Ovary (tissue), 9 donors: ENCODE results near the gene METTL23. TPM values are rescaled to one million over a fixed set of nuclear protein-coding genes. Genes with fewer than 3 reads are reported as not detected.
A peak's percentile ranks its signal among the peaks of the same experiment; 100 is the strongest.
"Not testable (repeated sequence)": the region's sequence is repeated elsewhere in the genome, so short reads cannot be mapped to it uniquely, and the experiment has no call there.

Source experiments
- DNase-seq, 5 donors: peaks; one replicate each; pipeline ENCODE4 v3.0.0-alpha.2; 2019 to 2020
- H3K27ac ChIP-seq, 2 donors: fragments of 200-600 bp; one replicate each; pipeline versions ENCODE4 v1.5.1 to v1.8.0; 2019 to 2022
- H3K27me3 ChIP-seq: fragments of 200-600 bp; one replicate; pipeline ENCODE4 v1.8.0; 2022
- H3K36me3 ChIP-seq: fragments of 200-600 bp; sonication (generic); one replicate; pipeline ENCODE4 v1.5.1; 2019
- H3K4me1 ChIP-seq: one replicate; pipeline ENCODE4 v1.8.1; 2013; ENCODE audit warnings: mild to moderate bottlenecking, moderate library complexity; ENCODE audit not compliant: insufficient read depth
- H3K4me3 ChIP-seq: fragments of 200-600 bp; sonication (generic); one replicate; pipeline ENCODE4 v1.5.1; 2017
- H3K9me3 ChIP-seq, 2 donors: fragments of 200-600 bp in 1 of 2; sonication (generic) in 1 of 2; one replicate each; pipeline versions ENCODE4 v1.5.1 to v1.8.1; 2013 to 2019; ENCODE audit warnings: mild to moderate bottlenecking in 1 of 2, moderate library complexity in 1 of 2
- CTCF ChIP-seq, 3 donors: fragments of 450-650 bp in 2 of 3; fragments of 200-600 bp in 1 of 3; IDR thresholded peaks; one replicate each; pipeline versions ENCODE4 v1.5.1 to v1.8.0; 2016 to 2022; ENCODE audit warnings: antibody characterized with exemption in 3 of 3, mild to moderate bottlenecking in 1 of 3
- EP300 ChIP-seq: sonication (generic); formaldehyde crosslinking; IDR thresholded peaks from one replicate; pipeline ENCODE4 v1.6.1; 2017; ENCODE audit warnings: antibody characterized with exemption
- POLR2A ChIP-seq: fragments of 450-650 bp; IDR thresholded peaks from one replicate; pipeline ENCODE4 v1.6.1; 2017; ENCODE audit warnings: antibody characterized with exemption, mild to moderate bottlenecking, moderate library complexity
- WGBS, 3 donors: extraction: QIAGEN DNeasy Blood & Tissue Kit in 1 of 3; methylation state at CpG; one replicate each; pipeline versions ENCODE4 v1.1.5 to v1.1.7; 2013 to 2017; 5-methylcytosine and 5-hydroxymethylcytosine counted together
- intact Hi-C, 4 donors: fragments of 100-400 bp; cut with DNase I; formaldehyde crosslinking; loops; one replicate each; pipeline versions ENCODE4 v1.11.0 to v1.15.1; 2022 to 2023
- polyA plus RNA-seq, 2 donors: library from polyadenylated mRNA; stranded (reverse); fragments of 200-250 nt in 1 of 2; fragments of 350-450 nt in 1 of 2; fragmentation: Illumina TruSeq in 1 of 2; extraction: RNeasy Lipid Tissue Mini Kit (QIAGEN cat#74804) in 1 of 2; gene quantifications; one replicate each; pipeline ENCODE4 v1.2.3, GENCODE V29; 2013 to 2014
- total RNA-seq, 7 donors: library from RNA; depleted of rRNA in 2 of 7; stranded (reverse); fragments of >200 nt in 2 of 7; fragmentation: NEBNext Ultra II Directional in 3 of 7; extraction: Animal tissue kit (Norgen Biotek cat#: 25700) in 3 of 7; gene quantifications; one replicate each; pipeline versions ENCODE4 v1.1.0 to v1.2.4, GENCODE V29; 2016 to 2023
- donor health status: DM: no; HTN: no; CAD: no; lungs with moderate emphysema.
- donor health status: DM: no; HTN: no; CAD: no.
- donor health status: Bipolar disorder and iron deficiency.
- donor health status: DM: yes; HTN: yes; CAD: no.
- donor health status: DM: no; HTN: no; CAD: no.
- donor health status: DM: yes; HTN: yes; CAD: no.

METTL23 gene
- total and polyA plus RNA-seq, 9 donors = 20.9 to 47.4 (median 32.7) TPM

DNA sequence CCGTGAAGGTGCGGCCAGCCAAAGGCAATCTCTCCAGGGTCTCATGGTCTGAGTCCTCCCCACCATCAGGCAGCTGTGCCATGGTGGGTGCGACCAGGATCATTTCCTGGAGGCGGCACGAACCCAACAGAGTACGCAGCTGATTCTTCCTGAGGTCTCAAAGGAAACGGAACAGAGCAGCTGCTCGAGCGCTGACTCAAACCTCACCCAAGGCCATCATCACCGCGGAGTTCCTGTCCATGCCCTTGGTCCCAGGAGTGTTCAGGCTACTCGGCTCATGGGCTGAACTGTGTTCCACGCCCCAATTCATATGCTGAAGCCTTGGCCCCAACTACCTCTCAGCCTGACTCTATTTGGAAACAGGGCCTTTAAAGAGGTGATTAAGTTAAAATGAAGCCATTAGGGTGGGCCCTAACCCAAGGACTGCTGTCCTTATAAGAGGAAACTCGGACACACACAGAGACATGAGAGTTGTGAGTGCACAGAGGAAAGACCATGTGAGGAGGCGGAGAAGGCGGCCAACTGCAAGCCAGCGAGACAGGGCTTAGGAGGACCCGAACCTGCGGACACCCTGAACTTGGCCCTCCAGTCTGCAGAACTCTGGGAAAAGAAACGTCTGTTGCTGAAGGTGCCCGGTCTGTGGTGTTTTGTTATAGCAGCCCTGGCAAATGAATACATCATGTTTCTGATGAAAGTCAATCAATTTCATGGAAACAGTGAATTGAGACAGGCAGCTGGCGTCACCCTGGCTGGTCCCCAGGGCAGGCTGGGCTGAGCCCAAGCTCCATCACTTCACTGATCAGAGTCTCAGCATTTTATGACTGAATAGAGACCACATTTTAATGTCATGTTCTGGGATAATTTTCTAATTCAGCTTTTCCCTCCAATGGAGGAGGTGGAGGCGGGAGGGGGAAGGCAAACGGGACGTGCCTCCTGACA is 29.6 kb upstream of the METTL23 start:
- Histone ChIP-seq H3K36me3 (no peaks in the 10 kb centered on the region), H3K9me3 (no peaks in the 10 kb centered on the region), H3K4me1 (peaks cover 41% of the 10 kb centered on the region), H3K27me3 (no peaks in the 10 kb centered on the region), H3K27ac (peak overlapping the region; percentile 25 to 46), H3K4me3 (no peak overlapping the region)
- intact Hi-C loops = no loop called here
- DNase-seq = peak in 3 of 5 donors; percentile 44 to 65 (median 50)
- WGBS, 3 donors = 47 to 70% (median 64%) methylated on average over 25 of the region's 25 CpGs
- TF ChIP-seq CTCF (IDR thresholded peaks at IDR 0.05) (no peak), POLR2A (no peak), EP300 (no peak)

DNA sequence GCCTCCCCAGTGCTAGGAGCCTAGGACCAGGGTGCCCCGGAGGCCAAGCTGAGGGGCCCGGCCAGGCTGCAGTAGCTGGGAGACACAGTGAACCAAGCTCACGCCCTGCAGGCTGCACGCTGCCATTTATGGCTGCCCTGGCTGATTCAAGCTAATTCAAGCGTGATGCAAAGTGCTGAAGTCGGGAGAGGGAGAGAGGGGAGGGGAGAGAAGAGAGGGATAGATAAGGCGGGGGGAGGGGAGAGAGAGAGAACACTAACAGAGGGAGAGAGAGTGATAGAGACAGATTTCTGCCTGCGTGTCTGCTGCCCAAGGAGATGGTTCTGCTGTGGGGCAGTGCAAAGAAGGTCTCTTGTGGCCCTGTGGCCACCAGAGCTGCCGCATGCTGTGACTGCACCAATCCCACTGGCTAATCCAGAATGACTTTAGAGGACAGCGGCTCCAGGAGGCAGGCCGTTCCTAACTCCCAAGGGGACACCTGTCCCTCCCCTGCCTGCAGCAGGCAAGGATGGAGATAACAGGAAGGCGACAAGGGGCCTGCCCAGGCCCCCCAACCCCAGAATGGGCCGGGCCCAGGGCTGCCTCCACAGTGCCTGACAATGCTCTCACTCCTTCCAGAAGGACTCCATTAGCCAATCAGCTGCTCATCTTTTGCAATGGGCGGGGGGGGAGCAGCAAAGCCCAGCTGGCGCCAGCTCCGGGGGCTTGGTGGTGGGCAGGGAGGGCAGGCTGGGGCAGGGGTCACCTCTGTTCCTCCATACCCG is 28.8 kb upstream of the METTL23 start:
- TF ChIP-seq CTCF (IDR thresholded peaks at IDR 0.05) = no peak
- TF ChIP-seq EP300 = no peak
- TF ChIP-seq POLR2A = no peak
- Histone ChIP-seq H3K27ac (peak overlapping the region in 1 of 2 donors; percentile 25), H3K36me3 (no peaks in the 10 kb centered on the region), H3K4me3 (no peak overlapping the region), H3K4me1 (peaks cover 45% of the 10 kb centered on the region), H3K27me3 (no peaks in the 10 kb centered on the region), H3K9me3 (no peaks in the 10 kb centered on the region)
- WGBS, 3 donors = 37 to 42% (median 40%) methylated on average over 17 of the region's 17 CpGs
- peak in 1 of 5 donors; percentile 59 for DNase-seq
- intact Hi-C loops = no loop called here

DNA sequence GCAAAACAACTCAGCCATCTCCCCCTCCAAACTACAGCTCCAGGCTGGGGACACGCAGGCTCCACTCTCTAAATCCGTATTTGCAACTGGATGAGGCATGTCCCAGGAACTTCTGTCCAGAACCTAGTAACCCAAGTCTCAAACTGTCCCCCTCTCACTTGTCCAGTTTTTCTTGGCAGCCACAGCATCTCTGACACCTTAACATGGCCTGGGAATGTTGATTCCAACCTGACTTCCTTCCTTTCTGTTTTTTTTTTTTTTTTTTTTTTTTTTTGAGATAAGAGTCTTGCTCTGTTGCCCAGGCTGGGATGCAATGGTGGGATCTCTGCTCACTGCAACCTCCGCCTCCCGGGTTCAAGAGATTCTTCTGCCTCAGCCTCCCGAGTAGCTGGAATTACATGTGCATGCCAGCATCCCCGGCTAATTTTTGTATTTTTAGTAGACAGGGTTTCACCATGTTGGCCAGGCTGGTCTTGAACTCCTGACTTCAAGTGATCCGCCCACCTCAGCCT is 28.1 kb upstream of the METTL23 start:
- H3K4me3 ChIP-seq, H3K27me3 ChIP-seq, H3K27ac ChIP-seq, DNase-seq, H3K36me3 ChIP-seq, H3K9me3 ChIP-seq, intact Hi-C loops: not testable (repeated sequence)
- WGBS, 3 donors = 82 to 91% (median 86%) methylated on average over 7 of the region's 7 CpGs
- H3K4me1 ChIP-seq = peaks cover 44% of the 10 kb centered on the region

GRCh38 chr17:76700270-76700616 is 26.4 kb upstream of the METTL23 start:
- TF ChIP-seq EP300 (no peak), POLR2A (no peak), CTCF (IDR thresholded peaks at IDR 0.05) (no peak)
- H3K36me3 ChIP-seq = no peaks in the 10 kb centered on the region
- intact Hi-C loops = loop anchor here in 1 of 4 donors (10.0 kb wide), 1 partner anchor 165 kb away; the partner anchor contains the start of gene CYGB
- no peak for DNase-seq
- peak overlapping the region; percentile 22 for H3K4me3 ChIP-seq
- 27 to 43% (median 42%) methylated on average over 8 of the region's 8 CpGs for WGBS, 3 donors
- peak overlapping the region; percentile 78 to 84 for H3K27ac ChIP-seq
- H3K27me3 ChIP-seq = no peaks in the 10 kb centered on the region
- peaks cover 37% of the 10 kb centered on the region for H3K4me1 ChIP-seq
- H3K9me3 ChIP-seq = no peaks in the 10 kb centered on the region
